ENCODE data around the gene TSPAN13. TPM values are rescaled to one million over a fixed set of nuclear protein-coding genes. Genes with fewer than 3 reads are reported as not detected.
A peak's percentile ranks its signal among the peaks of the same experiment; 100 is the strongest.
"Not testable (repeated sequence)": the region's sequence is repeated elsewhere in the genome, so short reads cannot be mapped to it uniquely, and the experiment has no call there.

TSPAN13 gene
- polyA plus RNA-seq, 1 donor = 74.1 TPM

DNA sequence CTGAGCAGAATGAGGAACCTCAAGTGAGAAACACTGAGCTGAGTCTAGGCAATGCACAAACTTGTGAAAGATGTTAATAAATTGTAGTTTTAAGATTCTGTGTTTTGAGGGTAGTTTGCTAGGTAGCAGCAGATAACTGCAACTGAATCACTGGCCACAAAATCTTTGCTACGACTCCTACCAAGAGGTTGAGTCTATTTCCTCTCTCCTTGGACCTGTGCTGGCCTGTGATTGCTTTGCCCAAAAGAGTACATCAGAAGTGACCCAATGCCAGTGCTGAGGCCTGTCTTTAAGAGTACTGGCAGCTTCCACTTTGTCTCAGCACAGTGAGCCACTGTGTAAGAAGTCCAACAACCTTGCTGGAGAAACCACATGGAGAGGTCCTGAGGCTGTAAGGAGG, 11.9 kb upstream of the TSPAN13 start:
- DNase-seq = no peak

DNA sequence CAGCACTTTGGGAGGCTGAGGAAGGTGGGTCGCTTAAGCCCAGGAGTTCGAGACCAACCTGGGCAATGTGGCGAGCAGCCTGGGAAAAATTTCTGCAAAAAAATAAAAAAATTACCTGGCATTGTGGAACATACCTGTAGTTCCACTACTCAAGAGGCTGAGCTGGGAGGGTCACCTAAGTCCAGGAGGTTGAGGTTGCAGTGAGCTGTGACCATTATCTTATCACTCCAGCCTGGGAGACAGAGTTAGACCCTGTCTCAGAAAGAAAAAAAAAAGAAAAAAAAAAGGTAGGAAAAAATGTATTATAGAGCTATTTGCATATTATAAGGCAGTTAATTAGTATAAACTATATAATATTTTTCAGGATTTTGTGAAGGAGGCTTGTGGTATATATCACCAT, 11.0 kb upstream of the TSPAN13 start:
- no peak for DNase-seq

DNA sequence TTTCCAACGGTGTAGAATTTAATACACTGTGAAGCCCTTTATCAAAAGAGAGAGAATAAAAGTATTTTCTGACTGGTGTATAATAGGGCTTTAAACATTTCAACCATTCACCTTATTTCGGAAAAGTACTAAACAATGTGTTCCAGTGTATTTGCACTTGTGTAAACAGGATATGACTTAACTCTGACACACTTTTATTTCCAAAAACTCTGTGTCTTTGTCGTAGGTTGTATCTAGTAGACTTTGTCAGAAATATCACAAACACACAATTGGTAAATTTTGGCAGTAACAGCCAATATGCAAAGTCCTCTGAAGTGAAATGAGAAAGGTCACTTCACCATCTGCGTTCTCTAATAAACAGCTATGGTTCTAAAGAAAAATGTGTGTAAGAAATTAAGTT, 10.3 kb upstream of the TSPAN13 start:
- no peak for DNase-seq

DNA sequence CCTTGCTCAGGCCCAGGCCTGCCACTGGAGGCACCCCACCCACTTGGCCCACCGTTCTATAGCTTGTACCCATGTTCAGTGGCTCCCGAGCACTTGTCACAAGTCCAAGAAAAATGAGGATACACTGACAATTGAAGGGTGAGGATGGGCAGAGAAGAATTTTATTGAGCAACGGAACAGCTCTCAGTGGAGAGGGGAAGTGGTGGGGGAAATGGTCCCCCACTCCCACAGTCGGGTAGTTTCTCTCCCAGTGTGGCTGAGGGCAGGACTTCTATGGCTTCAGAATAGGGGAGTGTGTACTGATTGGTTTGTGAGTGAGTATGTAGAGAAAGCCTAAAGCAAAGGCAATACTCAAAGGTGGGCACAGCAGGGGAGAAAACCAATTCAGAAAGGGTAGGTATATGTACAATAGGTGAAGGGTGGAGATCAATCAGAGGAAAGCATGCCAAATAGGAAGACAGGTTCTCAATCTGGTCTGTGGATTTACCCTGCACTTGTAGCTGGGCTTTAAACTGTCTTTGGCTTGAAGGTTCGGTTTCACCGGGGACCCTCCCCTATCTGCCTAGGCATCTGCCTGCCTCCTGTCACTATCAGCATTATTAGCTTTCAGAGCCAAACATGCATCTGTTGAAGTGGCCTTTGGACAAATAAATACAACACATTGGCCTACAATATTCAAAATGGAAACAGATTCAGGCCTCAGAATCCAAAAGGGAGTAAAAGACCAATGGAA, 8.9 kb upstream of the TSPAN13 start:
- DNase-seq = no peak

DNA sequence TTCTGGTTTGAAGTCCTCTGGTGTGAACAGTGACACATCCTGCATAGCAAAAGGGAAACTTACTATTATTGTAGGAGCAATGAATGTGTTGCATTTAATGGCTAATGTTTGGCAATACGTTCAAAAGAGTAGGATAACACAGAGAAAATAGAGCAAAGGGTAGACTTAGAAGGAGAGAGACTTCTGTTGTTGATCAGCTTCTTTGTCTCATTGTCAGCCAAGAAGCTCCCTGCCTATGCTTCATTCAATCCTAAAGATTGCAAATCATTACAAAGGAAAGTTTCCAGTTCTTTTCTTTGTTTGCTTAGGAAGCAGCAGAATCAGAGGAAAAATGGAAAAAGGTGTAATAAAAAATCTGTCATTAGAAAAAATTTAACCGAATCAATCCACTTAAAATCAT, 7.9 kb upstream of the TSPAN13 start:
- no peak for DNase-seq

DNA sequence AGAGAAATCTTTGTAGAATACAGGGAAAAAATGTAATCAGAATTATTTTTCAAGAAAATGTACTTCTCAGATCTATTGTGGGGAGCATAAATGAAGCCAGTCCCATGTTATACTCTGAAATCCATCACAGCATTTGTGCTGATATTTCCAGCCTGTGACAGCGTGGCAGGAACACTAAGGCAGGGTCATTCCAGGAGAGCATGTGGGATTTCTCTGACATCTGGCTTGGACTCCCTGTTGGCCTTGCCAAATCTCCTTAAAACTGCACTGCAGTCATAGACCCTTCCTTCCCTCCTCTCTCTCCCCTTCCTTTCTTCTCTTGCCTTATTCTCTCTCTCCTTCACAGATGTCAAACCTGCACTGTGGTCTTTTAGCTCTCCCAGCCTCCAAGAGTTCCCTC, 6.5 kb upstream of the TSPAN13 start:
- DNase-seq = peak; percentile 35

DNA sequence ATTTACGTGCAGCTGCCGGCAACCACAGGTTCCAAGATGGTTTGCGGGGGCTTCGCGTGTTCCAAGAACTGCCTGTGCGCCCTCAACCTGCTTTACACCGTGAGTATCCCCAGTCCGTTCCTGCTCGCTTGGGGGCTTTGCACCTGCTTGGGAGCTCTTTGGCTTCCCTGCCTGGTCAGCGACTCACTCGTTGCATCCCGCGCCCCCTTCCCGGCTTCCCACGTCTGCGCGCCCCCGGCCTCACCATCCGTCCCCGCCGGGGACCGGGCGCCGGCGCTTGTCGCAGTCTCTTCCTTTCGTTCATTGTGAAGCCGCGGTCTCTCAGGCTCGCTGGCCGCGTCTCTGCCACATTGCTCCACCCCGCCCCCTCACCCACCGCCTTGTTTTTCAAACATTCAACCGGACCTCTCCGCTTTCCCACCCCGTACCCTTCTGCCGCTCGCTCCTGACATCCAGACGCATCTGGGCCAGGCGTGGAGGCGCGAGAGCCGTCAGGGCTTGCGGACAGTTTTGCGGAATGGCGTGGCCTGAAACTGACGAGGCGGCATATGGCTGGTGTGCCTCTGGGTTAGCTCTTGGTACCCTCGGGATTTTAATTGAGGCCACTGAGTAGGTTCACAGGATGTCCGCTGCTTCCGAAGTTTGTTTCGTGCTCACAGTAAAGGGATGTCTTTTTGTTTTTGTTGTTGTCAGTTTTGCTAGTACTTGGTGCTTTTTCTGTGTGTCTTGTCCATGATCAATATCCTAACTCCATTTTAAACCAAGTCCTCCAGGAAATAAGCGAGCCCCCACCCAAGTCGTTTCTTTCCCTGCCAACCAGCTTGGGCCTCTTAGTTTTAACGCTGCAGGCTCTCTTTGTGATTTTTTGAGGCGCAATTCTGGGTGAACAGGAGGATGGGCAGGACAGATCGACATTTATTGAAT, 639 bp downstream of the TSPAN13 start:
- DNase-seq = peak; percentile 19

DNA sequence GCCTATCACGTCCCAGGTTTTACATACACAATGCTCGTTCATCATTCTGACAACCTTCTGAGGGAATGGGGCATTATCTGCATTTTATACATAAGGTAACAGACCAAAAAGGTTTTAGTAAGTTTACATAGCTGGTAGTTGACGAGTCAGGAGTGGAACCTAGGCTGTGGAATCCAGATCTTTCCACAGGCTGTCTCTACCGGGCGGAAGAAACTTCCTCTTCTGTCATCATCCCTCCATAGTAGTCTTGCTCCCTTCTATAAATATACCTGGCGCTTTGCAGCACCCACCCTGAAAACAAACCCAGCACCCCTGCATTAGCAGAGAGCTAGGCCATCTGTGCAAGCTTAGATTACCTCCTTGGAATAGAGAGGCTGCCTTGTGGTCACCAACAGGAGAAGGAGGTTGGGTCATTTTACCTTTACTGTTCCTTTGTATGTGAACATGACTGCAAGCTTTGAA, 1.3 kb downstream of the TSPAN13 start:
- DNase-seq = no peak

DNA sequence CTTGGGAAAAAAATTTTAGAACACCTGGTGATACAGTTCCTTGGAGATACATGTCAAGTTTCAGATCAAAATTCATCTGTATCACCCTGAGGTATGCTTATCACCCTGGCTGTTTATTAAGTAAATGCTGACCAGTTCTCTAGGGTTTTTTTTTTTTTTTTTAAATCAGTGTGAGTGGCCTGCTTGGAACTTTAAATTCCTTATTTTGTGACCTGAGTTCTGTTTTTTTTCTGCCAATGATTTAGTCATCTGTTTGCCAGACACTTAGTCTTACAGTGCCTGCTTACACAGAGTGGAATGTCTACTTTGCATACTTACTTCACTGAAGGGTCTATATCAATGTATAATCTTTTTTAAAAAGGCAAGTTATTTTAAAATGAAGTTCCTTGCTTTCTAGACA, 1.8 kb downstream of the TSPAN13 start:
- no peak for DNase-seq

DNA sequence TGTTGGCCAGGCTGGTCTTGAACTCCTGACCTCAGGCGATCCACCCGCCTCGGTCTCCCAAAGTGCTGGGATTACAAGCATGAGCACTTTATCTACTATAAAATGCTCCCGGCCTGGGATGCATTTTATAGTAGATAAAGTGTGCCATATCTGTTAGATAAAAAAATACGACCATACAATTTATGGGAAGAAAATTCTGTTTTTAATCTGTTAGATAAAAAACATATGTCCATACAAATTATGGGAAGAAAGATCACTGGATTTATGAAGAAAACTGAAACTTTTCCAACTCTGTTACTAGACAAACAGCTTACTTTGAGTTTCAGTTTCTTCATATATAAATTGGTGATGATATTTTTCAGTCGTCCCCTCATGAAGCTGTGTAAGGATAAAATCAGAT, 4.5 kb downstream of the TSPAN13 start:
- DNase-seq = no peak

DNA sequence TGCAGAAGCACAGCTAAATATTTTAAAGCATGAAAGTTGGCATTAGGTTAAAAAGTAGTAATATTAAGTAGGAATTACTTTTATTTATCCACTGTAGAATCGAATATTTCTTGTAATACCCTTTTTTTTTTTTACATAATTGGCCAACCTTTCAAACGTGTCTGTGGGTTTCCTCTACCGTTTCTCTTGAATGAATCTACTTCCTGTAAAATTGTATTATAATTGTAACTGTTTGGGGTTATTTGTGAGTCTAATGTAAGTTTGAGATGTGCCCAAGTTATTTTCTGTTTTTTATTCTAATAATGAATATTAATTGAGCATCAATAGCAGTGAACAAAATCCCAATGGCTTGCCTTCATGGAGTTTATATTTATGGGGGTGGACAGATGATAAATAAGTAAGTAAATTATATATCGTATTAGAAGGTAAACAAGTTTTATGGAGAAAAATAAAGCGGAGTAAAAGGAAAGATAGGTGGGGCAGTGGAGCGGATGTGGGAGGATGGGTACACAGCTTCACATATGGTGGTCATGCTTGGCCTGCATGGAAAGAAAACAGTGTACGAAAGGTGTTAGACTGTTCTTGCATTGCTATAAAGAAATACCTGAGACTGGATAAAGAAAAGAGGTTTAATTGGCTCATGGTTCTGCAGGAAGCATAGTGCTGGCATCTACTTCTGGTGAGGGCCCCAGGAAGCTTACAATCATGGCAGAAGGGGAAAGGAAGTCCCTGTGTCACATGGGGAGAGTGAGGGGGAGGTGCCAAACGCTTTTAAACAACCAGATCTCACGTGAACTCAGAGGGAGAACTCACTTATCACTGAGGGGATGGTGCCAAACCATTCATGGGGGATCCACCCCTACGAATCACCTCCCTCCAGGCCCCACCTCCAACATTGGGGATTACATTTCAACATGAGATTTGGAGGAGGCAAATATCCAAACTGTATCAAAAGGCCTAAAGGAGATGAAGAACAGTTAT, 5.4 kb downstream of the TSPAN13 start:
- no peak for DNase-seq

DNA sequence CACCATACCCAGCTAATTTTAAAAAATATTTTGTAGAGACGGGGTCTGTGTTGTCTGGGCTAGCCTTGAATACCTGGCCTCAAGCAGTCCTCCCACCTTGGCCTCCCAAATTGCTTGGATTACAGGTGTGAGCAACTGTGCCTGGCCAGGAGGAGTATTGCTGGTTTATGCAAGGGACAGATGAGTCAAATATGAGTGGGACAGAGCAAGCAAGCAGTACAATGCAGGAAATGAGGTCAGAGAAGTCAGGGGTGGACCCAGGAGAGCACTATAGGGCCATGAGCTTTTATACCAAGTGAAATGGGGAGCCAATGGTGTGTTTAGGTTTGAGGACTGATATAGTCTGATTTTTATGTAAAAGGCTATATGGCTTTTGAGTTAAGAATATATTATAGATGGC, 6.3 kb downstream of the TSPAN13 start:
- no peak for DNase-seq

DNA sequence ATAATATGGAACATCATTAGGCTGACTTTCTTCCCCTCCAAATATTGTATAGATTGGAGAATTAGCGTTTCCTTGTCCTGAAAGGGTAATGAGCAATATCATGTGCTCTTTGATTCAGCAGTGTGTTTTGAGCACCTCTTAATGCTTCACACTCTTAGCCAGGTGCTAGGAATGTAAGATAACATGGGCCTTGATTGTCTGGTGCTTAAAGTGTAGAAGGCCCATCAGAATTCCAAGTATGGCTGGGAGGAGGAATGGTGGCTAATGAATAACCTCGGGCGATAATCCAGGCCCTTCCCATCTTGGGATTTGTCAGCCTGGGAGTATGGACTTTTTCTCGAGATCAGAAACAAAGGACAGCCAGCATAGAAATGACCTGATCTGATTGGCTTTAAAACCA, 8.6 kb downstream of the TSPAN13 start:
- no peak for DNase-seq

DNA sequence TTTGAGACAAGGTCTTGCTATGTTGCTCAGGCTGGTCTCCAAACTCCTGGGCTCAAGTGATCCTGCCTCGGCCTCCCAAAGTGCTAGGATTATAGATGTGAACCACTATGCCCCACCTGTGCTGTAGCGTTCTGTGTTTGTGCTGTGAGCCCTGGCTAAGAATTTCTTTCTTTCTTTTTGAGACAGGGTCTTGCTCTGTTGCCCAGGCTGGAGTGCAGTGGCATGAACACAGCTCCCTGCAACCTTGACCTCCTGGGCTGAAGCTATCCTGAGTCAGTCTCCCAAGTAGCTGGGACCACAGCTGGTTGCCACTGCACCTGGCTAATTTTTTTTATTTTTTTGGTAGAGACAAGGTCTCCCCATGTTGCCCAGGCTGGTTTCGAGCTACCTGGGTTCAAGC, 11.4 kb downstream of the TSPAN13 start:
- DNase-seq = no peak

DNA sequence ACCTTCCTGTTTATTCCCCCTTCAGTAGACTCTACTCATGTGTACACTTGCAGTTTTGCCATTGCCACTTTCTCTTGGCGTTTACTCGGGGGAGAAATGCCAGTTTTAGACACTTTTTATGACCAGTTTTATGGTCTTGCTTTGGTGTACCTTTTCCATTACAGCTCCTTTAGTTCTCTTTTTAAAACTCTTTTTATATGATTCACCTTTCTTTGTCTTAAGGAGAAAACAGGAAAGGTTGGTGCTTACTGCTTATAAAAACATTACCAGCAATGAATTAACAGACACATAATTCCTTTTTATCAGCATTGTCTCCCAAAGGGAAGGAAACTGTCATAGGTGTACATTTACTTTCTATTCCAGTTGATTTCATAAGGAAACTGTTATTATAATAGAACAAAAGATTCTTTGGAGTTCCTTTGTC, 11.9 kb downstream of the TSPAN13 start:
- DNase-seq = no peak

DNA sequence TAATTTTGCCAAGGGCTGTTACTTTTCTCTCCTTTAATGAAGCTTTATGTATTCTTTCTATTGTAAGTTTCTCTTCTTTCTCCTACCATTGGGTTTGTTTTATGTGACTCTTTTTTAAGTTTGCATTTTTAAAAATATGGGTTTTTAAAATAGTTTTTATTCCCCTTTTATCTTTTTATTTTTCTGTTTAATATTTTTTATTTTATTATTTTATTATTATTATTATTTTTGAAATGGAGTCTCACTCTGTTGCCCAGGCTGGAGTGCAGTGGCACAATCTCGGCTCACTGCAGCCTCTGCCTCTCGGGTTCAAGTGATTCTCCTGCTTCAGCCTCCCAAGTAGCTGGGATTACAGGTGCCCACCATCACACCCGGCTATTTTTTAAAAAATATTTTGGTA, 16.4 kb downstream of the TSPAN13 start:
- DNase-seq = not testable (repeated sequence)

DNA sequence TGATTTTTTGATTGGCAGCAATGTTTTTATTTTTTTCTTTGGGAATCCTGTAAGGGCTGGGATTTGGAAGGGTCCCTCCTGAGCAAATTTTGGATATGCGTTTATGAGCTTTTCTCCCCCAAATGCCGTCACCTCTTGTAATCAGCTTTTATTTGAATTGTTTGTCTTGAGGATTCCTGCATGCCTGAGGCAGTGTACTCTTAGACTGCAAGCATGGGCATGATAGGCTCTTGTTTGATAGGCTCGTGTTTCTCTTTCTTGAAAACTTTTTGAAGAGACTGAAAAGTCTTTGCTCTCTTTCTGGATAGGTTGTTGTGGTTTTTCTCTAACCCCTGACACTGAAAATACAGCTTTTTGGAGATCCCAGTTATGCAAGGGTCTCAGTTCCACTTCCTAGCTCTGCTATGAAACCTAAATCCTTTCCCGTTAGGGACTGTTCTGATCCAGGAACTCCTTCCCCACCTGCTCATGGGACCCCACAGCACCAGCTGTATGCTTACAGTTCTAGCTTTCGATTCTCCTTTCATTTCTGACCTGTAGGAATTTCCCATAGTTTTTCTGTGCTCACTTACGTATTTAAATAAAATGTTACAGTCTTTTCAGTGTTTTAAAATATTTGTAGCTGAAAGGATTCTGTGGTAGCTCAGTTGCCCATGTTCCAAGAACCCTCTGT, 17.2 kb downstream of the TSPAN13 start:
- no peak for DNase-seq

DNA sequence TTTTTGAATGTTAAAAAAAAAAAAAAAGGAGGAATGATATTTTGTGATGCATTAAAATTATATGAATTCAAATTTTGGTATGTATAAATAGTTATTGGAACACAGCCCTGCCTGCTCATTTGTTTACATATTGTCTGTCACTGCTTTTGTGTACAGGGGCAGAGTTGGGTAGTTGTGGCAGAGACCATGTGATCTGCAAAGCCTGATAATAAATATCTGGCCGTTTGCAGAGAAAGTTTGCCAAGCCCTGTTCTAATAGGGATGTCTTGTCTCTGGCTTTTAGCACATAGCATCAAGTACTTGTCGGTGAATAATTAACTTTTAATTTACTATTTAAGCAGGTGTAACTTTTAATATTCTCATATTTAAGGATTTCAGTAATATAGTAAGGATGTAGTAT, 19.8 kb downstream of the TSPAN13 start:
- DNase-seq = no peak

DNA sequence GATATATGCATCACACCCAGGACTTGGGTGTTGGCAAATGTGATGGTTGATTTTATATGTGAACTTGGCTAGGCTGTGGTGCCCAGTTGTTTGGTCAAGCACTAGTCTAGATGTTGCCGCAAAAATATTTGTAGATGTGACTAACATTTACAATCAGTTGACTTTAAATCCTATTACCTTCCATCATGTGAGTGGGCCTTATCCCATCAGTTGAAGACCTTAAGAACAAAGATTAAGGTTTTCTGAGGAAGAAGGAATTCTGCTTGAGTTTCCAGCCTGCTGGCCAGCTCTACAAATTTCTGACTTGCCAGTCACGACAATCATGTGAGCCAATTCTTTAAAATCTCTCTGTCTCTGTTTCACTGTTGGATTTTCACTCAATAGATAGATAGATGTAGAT, 20.3 kb downstream of the TSPAN13 start:
- DNase-seq = no peak

DNA sequence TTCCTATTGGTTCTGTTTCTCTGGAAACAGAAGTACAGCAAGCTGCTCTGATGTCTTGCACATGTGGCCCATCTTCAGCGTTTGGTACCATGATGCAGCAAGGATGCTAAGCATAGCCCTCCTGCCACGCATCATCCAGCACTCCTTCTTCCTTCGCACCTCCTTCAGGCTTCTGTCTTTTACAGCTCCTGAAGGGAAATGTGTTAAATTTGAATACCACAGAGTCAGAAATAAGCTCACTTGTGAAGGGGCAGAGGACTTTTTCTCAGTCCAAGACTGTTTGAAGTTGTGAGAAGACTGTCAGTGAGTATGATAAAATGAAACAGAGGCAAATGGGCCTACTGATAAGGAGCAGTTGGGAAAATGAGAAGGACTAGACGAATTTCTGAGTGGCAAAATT, 20.7 kb downstream of the TSPAN13 start:
- no peak for DNase-seq

DNA sequence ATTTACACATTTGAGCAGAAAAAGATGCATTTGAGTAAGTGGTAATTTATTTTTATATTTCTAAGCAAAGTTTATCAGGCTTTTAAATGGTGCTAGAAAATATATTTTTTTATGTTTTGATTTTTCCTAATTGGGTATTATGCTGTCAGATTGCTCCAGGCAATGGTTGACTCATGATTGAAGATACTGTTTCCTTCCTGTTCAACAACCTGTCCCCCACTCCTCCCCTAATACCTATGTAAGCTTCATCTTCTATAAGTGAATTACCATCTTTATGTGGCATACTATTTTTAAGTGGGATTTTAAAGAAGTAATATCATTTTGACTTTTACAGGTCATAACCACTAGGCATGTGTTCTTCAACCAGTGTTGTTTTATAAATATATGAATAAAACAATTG, 21.4 kb downstream of the TSPAN13 start:
- DNase-seq = no peak

DNA sequence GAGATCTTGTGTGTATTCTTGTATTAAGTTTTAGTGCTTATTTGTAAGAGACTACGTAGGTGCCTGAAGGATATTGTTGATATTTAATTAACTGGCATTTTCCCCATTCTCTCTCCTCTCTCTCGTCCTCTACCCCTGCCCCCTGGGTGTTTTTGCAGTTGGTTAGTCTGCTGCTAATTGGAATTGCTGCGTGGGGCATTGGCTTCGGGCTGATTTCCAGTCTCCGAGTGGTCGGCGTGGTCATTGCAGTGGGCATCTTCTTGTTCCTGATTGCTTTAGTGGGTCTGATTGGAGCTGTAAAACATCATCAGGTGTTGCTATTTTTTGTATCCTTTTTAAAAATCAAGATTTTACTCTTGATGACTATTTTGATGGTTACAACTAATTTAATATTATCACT, 22.5 kb downstream of the TSPAN13 start:
- DNase-seq = no peak
